HL-60 (cell line): ENCODE data around the gene PRKRIP1.

Experiments
- CTCF ChIP-seq: IDR thresholded peaks from one replicate; pipeline ENCODE4 v1.5.1; 2011; ENCODE audit warnings: low read length, control low read depth, inconsistent platforms; ENCODE audit not compliant: insufficient read depth
- GABPA ChIP-seq: IDR thresholded peaks from 2 replicates; pipeline ENCODE4 v1.6.1; 2012; ENCODE audit warnings: low read depth
- POLR2AphosphoS5 ChIP-seq: IDR thresholded peaks from 2 replicates; pipeline ENCODE4 v1.6.1; 2012; ENCODE audit warnings: low read depth
- TF ChIP-seq, protein P1 (sequence below): IDR thresholded peaks from 2 replicates; pipeline ENCODE4 v1.6.1; 2012; ENCODE audit warnings: low read depth; ENCODE audit not compliant: insufficient replicate concordance

- peak; percentile 83 for TF ChIP-seq POLR2AphosphoS5
- no peak for TF ChIP-seq CTCF
- no peak for TF ChIP-seq GABPA
- TF ChIP-seq, protein P1, sequence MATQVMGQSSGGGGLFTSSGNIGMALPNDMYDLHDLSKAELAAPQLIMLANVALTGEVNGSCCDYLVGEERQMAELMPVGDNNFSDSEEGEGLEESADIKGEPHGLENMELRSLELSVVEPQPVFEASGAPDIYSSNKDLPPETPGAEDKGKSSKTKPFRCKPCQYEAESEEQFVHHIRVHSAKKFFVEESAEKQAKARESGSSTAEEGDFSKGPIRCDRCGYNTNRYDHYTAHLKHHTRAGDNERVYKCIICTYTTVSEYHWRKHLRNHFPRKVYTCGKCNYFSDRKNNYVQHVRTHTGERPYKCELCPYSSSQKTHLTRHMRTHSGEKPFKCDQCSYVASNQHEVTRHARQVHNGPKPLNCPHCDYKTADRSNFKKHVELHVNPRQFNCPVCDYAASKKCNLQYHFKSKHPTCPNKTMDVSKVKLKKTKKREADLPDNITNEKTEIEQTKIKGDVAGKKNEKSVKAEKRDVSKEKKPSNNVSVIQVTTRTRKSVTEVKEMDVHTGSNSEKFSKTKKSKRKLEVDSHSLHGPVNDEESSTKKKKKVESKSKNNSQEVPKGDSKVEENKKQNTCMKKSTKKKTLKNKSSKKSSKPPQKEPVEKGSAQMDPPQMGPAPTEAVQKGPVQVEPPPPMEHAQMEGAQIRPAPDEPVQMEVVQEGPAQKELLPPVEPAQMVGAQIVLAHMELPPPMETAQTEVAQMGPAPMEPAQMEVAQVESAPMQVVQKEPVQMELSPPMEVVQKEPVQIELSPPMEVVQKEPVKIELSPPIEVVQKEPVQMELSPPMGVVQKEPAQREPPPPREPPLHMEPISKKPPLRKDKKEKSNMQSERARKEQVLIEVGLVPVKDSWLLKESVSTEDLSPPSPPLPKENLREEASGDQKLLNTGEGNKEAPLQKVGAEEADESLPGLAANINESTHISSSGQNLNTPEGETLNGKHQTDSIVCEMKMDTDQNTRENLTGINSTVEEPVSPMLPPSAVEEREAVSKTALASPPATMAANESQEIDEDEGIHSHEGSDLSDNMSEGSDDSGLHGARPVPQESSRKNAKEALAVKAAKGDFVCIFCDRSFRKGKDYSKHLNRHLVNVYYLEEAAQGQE: no peak
Observed at GRCh38 chr7:102395873-102396709, at the start of gene PRKRIP1.
